NCI-H187 (cell line): Measurements from ENCODE around the gene TXNRD3.
"Not testable (repeated sequence)": the region's sequence is repeated elsewhere in the genome, so short reads cannot be mapped to it uniquely, and the experiment has no call there.

Experiments used
- DNase-seq, 2 experiments: peaks; one replicate each; lab custom pipeline; 2025; lab: John Stamatoyannopoulos, UW

Gene TXNRD3

DNA sequence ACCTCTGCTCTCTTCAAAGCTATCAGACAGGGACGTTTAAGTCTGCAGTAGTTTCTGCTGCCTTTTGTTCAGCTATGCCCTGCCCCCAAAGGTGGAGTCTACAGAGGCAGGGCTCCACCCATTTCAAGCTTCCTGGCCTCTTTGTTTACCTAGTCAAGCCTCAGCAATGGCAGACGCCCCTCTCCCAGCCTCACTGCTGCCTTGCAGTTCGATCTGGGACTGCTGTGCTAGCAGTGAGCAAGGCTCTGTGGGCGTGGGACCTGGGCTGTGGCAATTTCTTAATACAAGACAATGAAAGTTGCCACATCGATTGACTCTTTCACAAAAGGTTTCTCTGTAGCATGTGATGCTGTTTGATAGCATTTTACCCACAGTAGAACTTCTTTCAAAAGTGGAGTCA lies 63.4 kb downstream of the TXNRD3 start:
- DNase-seq = not testable (repeated sequence)

DNA sequence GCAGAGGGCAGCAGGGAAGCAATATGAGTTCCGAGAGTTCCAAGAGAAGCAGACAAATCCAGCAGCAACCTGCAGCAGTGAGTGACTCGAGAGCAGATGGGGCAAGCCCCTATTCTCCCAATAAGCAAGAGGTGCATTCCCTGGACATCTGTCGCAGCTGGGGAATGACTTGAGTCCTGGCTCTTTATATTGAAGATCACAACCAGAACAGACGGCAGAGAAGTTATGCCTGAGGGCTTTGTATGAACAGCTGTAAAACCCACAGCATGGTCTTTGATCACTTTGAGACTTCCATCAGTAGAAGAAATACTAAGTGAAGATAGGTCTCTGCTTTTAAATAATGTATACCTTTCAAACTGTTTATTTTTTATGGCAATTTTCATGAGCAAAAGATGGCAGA lies 72.6 kb downstream of the TXNRD3 start:
- no peak for DNase-seq

DNA sequence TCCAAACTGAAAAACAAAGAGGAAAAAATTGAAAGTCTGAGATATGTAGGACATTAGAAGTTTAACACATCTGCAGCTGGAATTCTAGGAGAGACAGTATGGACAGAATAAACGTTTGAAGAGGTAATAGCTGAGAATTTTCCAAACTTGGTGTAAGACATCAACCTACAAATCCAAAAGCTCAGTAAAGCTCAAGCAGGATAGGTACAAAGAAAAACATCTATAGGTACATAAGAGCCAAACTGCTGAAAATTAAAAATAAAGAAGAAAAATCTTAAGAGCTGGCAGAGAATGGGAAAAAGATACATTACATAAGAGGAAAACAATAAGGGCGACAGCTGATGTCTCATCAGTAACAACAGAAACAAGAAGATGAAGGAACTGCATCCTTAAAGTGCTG lies 73.4 kb downstream of the TXNRD3 start:
- no peak for DNase-seq

DNA sequence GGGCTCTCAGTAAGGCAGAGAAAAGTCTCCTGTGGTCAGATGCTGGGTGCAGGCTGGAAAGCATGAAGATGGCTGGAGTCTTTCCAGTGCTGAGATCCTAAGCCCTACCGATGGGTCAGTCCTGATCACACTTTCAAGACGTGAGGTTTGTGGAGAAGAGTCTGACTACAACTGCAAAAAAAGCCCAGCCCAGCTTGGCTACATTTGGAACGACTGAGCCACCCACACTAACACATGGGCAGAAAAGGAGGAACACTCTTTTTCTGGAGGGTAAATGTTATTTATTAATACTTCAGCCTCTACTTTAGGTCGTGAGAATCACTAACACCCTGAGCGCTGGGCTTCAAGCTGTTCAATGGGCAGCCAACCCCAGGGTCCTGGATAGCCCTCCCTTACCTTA lies 74.2 kb downstream of the TXNRD3 start:
- no peak for DNase-seq

DNA sequence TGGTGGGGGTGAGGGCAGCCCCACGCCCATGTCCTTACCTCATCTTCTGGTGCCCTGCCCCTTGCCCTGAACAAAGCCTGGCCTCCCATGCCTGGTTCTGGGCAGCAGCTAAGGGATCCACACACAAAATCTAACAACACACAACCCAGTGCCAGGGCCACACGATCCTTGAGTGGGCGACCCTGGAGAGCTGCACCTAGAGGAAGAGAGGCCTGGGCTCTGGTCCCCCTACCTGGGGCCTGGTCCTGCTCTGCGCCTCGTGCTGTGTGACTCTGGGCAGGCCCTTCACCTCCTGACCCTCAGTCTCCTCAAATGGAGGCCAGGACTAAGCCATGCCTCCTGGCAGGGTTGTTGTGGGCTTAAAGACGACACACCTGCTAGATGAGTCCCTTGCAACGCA lies 76.2 kb downstream of the TXNRD3 start:
- no peak for DNase-seq

DNA sequence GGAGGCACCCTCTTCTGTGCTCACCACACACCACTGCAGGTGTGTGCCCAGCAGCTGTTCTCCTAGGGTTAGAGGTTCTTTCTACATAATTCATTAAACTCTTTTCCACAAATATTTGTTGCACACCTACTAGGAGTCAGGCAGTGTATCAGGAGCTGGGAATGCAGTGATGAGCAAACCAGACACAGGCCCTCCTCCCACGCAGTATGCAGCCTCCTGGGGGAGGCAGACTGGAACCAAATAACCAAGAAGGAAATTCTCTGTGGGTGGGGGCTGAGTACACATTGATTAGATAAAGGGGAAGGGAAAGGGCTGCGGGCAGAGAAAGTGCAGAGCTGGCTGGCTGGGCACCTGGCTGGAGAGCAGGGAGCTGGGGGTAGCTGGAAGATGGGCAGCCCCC lies 77.7 kb downstream of the TXNRD3 start:
- DNase-seq = no peak

DNA sequence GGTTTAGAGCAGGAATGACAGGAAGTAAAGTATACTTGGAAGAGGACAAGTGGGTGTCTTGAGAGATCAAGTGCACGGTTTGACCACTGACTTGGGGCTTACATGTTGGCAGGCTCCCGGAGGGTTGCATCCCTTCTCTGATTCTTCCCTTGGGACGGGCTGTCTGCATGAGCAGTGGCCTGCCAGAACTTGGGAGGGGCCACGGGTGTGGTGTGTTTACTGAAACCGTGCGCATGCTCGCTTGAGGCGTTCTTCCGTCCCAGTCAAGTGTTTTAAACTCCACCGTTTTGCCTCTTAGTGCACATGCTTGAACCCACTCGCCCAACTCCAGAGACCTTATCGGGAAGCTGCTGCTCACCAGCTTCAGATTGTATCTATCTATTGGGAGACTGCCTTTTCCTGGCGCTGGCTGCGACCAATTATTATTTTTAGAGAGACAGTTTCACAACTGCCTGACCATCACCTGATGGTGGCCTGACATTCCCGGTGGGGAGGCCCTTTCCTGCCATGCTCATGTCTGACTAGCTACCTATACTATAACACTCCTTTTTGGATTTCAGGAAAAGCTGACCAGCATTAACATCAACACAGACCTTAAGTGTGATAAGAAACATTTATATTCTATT lies 81.3 kb downstream of the TXNRD3 start:
- peak; percentile 2 to 29 for DNase-seq

DNA sequence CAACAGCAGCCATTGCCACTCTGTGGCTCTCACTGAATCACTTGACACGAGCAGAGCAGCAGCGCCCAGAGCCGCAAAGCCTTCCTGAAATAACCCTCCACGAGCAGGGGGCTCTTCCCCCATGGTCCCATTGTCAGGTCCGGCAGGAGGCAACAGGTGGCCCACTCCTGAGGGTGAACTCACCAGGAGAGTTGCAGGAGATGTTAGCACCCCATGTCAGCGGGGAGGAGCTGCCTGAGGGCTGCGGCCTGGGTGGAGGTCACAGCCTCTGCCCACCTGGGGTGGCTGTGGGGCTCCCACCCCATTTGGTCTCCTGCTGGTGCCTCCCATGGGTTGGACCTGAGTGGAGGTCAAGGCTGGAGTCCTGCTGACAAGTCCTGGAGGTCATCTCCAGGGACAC lies 83.8 kb downstream of the TXNRD3 start:
- no peak for DNase-seq

DNA sequence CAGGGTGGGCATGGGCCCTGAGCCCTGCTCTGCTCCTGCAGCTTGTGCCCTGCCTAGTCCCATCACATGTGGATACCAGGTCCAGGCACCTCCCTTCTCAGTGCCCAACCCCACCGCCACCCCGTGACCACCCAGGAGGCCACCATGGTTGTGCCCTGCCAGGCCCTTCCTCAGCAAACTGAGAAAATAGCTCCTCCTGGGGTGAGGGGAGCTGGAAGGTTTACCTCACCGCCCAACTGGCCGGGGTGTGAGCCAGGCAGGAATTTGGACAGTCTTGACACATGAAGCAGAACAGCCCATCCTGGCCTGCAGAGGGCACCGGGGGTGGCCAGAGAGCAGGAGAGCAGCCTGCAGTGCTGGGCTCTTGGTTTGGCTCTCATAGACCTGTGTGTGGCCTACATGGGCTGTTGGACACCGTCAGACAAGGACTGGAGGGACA lies 84.8 kb downstream of the TXNRD3 start:
- DNase-seq = no peak

DNA sequence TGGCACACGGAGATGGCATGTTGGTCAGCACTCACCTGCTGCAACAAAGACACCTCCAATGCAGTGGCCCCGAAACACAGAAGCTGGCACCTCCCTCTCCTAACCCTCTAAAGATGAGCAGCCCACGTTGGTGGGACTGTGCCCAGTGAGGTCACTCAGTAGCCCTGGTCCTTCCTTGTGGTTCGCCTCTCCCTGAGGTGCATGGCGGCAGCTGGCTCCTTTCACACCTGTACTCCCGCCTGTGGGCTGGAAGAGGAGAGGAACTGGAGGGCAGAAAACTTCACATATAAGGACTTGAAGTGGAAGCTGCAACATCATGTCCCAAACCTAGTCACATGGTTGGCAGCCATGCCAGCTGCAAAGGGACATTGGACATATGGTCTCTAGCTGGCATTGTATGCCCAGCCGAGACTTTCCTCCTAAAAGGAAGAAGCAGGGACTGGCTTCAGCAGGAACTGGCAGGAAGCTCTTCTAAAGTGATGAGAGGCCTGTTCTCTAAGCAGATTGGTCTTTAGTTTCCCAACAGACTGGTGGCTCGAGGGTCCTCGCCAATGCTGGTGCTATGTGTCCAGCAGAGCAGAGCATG lies 85.4 kb downstream of the TXNRD3 start:
- DNase-seq = no peak

DNA sequence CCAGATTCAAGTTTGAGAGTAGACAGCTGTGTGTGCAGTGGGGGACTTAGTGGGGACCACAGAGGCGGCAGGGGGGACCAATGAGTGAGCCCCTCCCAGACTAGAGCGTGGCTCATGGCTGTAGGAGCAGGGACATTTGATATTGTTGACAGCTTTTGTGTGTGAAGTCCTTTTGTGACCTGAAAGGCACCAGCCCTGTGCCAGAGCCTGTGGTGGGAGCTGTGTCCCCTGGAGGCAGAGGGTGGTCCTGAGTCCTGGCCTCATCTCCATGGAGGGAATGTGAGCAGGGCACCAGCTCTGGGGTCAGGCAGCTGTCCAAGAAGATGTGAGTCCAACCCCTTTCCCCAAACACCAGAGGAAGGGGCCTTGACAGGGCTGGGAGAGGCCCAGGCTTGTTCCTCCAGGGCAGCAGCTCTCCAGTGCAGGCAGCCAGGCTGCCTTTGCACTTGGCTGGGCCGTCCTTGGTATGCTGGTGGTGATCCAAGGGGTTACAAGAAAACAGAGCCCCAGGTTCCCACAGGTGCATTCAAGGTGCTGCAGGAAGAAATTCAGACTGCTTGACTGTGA lies 86.1 kb downstream of the TXNRD3 start:
- no peak for DNase-seq

DNA sequence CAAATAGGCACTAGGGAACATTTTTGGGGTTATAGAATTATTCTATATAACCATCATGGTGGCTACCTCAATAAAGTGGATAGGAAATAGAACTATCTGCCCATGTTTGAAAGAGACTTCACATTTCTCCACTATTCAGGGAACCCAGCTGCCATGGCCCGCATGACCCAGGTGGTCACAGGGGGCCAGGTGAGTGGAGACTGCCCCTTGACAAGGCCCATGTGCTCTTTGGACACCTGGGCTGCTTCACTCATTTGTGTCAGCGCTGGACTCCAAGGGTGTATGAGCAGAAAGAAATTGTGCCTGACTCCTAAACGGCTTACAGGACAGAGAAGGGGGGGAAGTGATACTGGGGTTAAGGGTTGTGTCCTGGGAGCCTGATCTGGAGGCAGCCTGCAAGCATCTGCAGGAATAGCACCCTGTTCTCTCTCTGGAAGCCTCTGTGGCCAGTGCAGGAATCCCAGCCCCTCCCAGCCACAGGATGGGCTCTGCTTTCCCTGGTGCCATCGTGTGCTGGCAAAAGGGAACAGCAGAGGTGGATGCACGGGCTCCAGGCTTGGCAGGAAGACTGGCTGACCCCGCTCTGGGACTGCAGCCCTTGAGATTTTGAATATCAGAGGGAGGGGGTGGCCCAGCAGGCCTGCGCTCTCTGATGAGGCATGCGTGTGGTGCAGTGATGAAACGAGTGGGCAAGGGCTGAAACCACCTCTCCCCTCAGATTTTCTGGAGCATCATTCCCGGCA lies 87.1 kb downstream of the TXNRD3 start:
- DNase-seq = no peak

DNA sequence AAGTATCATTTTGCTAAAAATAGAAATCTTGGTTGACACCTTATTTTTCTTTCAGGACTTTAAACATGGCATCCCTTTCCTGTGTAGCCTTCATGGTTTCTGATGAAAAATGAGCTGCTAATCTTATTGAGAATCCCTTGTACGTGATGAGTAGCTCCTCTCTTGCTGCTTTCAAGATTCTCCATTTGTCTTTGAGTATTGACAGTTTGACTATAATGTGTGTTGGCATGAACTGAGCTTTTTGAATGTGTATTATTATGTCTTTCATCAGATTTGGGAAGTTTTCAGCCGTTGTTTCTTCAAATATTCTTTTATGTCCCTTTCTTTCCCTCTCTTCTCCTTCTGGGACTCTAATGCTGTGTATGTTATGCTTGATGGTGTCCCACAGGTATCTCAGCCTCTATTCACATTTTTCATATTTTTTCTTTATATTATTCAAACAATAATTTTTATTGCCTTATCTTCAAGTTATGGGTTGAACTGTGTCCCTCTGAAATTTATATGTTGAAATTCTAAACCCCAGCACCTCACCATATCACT lies 92.1 kb downstream of the TXNRD3 start:
- no peak for DNase-seq

DNA sequence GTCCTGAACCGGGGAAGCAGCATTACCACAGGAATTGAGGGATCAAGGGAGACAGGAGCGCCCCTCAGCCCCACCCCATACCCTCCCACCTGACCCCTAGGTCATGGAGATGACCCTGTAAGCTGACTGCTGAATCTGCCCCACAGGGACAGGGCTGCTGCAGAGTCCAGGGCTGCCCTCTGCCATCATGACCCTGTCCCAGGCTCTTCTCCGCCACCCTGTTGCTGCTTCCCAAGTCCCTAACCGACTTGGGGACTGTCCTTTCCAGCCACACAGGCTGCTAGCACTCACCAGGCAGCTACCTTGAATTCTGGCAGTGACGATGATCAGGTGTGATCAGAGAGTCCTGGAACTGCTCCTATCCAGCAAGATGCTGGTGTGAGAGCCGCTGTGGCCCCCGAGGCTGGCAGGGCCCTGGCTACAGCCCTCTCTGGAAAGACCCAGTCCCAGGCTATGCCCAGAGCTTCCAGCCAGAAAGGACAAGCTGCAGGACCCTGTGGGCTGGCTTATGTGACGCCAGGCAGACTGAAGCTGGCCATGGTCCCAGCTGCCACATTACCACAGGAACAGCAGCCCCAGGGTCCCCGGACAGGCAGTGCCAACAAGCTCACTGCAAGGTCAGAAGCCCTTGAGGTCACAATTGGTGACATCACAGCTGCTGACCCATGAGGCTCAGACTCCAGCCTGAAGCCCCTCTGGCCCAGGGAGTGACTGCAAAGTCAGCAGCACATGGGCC lies 96.4 kb downstream of the TXNRD3 start, which contains the start of gene C3orf22:
C3orf22 (minus strand) TSS at position 597 of the 736 bp plus-strand sequence. CDS start 5,542 bp downstream, outside the sequence.
- no peak for DNase-seq

DNA sequence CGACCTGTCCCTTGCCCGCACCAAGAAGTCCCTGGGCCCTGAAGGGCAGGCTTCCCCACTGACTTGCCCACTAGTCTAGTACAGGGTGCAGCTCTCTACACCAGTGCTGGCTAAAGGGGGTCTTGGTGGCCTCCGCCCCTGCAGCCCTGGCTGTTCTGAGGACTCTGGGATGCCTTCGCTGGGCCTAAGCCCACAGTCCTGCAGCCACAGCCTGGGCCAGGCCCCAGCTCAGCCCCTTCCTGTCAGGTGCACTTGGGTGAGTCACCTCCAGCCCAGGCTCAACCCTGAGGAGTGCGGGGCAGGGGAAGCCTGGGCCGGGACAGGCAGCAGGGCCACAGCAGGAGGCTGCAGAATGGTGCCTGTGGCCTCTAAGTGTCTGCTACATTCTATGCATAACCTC lies 97.2 kb downstream of the TXNRD3 start:
- DNase-seq = no peak

DNA sequence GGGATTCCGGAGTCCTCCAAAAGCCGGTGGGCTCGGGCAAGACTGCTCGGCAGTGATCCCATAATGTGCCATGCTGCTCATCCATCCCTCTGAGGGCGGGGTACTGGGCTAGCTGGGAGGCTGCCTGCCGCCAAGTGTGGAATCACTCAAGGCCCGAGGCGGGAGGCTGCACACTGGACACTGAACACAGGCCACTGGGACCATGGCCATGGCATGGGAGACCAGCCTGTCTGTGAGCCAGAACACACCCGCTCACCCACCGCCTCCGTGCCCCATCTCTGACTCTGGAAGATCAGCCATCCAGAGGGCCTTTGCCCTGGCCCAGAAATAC lies 97.5 kb downstream of the TXNRD3 start:
- no peak for DNase-seq
